SW480 (cell line): Measurements from ENCODE around the gene ZFYVE19.
A peak's percentile ranks its signal among the peaks of the same experiment; 100 is the strongest.

Source experiments
- DNase-seq: peaks from one replicate; pipeline ENCODE4 v3.0.0-alpha.2; 2016; ENCODE audit warnings: low spot score

ZFYVE19 gene

GRCh38 chr15:40815042-40815698 lies 8.3 kb downstream of the ZFYVE19 start:
- no peak for DNase-seq

GRCh38 chr15:40819048-40819447 lies 12.2 kb downstream of the ZFYVE19 start:
- DNase-seq, result no peak

- DNase-seq, result no peak
Measured at GRCh38 chr15:40821195-40821594, 14.3 kb downstream of the ZFYVE19 start.

DNA sequence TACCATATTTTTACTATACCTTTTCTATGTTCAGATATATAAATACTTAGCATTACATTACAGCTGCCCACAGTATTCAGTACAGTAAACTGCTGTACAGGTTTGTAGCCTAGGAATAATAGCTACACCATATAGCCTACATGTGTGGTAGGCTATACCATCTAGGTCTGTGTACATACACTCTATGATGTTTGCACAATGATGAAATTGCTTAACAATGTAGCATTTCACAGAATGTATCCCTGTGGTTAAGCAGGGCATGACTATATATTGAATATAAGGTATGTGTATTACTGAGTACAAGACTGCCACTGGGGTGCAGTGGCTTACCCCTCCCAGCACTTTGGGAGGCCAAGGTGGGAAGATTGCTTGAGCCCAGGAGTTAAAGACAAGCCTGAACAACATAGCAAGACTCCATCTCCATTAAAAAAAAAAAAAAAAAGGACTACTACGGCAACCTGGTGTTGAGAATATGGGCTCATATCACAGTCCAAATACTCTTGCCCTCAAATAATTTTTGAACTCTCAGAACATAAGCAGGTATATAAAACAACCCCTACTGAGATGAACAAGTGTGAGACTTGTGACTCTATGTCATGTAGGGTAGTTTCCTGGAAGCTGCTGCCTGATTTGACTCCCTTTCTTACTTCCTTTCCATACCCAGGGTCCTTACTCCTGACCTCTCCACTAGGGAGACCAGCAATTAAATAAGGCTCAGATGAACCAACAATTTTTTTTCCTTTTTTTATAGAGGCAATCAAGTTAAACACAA lies 16.9 kb downstream of the ZFYVE19 start:
- peak; percentile 41 for DNase-seq

- DNase-seq, result peak; percentile 79
Measured at GRCh38 chr15:40825661-40826422, 19.0 kb downstream of the ZFYVE19 start.

DNA sequence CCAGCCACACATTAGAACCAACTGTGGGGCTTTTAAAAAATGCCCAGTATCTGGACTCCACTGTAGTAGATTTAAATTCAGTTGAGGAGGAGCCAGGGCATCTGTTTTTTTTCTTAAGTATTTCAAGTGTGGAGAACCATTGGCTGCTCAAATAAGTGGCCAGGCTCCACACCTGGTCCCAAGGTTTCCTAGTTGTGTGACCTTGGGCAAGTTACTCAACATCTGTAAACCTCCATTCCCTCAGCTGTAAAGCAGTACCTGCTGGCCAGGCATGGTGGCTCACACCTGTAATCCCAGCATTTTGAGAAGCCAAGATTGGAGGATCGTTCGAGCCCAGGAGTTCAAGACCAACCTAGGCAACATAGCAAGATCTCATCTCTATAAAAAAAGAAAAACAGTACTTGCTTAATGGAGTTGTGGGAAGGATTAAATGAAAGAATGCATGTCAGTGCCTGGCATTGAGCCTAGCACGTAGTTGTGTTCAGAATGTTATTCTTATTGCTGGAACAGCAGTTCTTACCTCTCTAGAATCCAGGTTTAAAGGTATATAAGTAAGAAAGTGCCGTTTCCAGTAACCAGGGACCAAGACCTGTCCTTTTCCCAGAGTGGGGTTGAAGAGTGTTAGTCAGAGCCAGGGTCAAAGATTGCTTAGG lies 19.7 kb downstream of the ZFYVE19 start:
- DNase-seq, result no peak

GRCh38 chr15:40828447-40829036 lies 21.7 kb downstream of the ZFYVE19 start, which contains the start of gene PPP1R14D:
TSS of gene PPP1R14D (minus strand) at chr15:40828708. CDS start at chr15:40828641, 67 bp downstream.
- DNase-seq, result no peak

GRCh38 chr15:40829115-40829514 lies 22.2 kb downstream of the ZFYVE19 start:
- DNase-seq, result no peak

- DNase-seq, result no peak
Measured at GRCh38 chr15:40830884-40831283, 24.0 kb downstream of the ZFYVE19 start.

DNA sequence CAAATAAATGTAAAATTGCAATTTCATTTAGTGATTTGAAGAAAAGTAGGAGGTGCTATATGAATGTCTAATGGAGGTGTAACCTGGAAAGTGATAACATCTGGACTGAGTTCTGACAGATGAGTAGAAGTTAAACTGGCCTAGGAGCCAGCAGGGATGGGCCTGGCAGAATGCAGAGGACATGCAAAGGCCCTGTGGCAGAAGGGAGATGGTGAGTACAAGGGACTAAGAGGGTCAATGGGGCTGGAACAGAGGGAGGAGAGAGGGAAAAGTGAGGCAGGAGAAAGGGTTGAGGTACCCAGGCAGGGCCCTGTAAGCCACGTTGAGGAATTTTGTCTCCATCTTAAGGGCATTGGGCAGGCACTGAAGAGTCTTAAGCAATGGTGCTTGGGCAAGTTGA lies 25.0 kb downstream of the ZFYVE19 start:
- DNase-seq, result no peak

DNA sequence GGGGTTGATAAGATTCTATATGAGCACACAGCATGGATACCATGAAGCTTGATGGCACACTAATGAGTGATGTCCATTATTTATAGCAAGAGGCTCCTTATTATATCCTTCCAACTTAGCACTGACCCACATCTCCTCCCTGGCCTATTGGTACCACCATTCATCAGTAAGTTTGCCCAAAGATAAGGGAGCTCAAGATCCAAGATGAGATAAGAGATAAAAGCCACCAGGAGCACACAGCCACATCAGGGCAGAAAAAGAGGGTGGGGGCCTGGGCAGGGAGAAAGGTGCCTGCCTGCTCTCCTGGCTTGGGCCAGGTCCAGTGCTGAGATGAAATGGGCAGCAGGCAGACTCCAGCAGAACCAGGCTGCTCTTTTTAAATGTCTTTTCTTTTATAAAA lies 26.0 kb downstream of the ZFYVE19 start:
- DNase-seq, result no peak

DNA sequence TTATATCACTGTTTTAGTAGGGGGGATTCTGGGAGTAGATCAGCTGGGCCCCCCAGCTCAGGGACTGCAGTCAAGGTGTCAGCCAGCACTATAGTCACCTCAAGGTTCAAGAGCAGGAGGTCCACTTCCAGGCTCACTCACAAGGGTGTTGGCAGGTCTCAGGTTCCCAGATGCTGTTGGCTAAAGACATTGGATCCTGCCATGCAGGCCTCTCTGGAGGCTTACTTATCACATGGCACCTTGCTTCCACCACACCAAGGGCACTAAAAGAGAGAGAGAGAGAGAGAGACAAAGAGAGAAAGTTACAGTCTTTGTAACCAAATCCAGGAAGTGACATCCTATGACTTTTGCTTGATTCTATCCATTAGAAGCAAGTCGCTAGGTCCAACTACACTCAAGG lies 29.1 kb downstream of the ZFYVE19 start:
- DNase-seq, result no peak

- no peak for DNase-seq
Measured at GRCh38 chr15:40838756-40839155, 31.9 kb downstream of the ZFYVE19 start.

GRCh38 chr15:40841741-40842140 lies 34.9 kb downstream of the ZFYVE19 start:
- DNase-seq, result no peak

DNA sequence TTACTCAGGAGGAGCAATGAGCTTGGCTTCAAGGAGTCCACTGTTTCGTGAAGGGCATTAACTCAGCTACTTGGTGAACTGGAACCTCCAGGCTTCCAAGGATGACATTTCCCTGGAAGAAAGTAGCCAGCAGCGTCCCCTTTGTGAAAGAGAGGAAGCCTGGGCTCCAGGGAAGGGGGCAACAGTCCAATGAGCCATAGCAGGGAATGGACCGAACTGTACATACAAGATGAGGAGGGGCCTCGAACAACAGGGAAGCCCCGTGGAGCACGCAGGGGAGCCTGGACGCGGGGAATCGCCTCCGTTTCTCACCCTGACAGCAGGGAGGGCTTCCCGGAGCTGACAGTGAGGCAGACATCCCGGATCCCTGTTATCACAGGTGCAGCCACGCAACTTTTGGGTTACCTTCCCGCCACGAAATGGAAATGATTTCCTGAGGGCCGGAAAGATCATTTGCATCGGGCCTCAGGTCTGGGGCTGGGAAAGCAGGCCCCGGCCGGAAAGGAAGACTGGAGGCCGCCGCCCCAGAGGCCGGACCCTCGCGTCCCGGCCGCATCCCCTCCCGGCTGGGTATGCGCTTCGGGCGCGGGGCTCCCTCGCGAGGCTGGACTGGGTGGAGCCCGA lies 36.5 kb downstream of the ZFYVE19 start:
- no peak for DNase-seq

DNA sequence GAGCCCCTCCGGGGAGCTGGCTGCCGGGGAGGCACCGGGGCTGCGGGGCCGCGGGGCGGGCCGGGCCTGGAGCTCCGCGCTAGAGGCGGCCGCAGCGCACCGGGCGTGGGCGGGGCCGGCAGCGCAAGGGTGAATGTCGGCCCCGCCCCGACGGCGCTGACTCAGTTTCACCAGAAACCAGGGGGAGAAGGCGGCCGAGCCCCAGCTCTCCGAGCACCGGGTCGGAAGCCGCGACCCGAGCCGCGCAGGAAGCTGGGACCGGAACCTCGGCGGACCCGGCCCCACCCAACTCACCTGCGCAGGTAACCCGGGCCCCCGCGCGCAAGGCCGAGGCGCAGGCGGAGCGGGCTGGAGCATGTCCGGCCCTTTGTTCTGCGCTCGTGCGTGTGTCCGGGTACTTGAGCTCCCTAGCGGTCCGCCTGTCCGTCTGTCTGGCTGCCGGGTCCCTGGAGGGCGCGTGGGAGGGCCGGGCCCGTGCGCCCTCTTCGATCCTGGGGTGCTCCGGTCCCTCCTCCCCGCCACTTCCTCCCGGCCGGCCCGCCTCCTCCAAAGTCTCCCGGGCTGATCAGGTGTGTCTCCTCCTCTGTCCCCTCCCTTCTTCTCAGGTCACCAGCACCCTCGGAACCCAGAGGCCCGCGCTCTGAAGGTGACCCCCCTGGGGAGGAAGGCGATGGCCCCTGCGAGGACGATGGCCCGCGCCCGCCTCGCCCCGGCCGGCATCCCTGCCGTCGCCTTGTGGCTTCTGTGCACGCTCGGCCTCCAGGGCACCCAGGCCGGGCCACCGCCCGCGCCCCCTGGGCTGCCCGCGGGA lies 37.2 kb downstream of the ZFYVE19 start, which contains the start of gene SPINT1:
Gene SPINT1, plus strand, starts transcription at position 164 of the 811 bp plus-strand sequence. Its CDS starts 507 bp downstream, at position 671.
- peak; percentile 67 for DNase-seq

DNA sequence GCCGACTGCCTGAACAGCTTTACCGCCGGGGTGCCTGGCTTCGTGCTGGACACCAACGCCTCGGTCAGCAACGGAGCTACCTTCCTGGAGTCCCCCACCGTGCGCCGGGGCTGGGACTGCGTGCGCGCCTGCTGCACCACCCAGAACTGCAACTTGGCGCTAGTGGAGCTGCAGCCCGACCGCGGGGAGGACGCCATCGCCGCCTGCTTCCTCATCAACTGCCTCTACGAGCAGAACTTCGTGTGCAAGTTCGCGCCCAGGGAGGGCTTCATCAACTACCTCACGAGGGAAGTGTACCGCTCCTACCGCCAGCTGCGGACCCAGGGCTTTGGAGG lies 37.8 kb downstream of the ZFYVE19 start:
- DNase-seq, result no peak

DNA sequence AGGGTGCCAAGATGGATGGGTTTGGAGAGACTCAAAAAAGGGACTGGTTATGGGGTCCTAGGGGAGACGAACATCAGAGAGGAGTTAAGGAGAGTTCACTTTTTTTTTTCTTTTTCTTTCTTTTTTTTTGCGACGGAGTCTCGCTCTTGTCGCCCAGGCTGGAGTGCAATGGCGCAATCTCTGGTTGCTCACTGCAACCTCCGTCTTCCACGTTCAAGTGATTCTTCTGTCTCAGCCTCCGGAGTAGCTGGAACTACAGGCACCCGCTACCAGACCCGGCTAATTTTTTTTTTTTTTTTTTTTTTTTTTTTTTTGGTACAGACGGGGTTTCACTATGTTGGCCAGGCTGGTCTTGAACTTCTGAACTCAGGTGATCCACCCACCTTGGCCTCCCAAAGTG lies 38.1 kb downstream of the ZFYVE19 start:
- DNase-seq, result no peak

- DNase-seq, result peak; percentile 94
Measured at GRCh38 chr15:40845511-40846284, 38.8 kb downstream of the ZFYVE19 start.

GRCh38 chr15:40846841-40847222 lies 39.9 kb downstream of the ZFYVE19 start:
- DNase-seq, result peak; percentile 10
